NT2/D1 (cell line): ENCODE data around the gene ARHGAP22.

Experiments used
- DNase-seq: peaks from one replicate; pipeline ENCODE4 v3.0.0-alpha.2; 2011; ENCODE audit warnings: low read depth, low spot score
- H3K27me3 ChIP-seq: 2 replicates; pipeline ENCODE4 v1.6.0; 2011; ENCODE audit warnings: mild to moderate bottlenecking; ENCODE audit not compliant: insufficient read length, insufficient read depth
- H3K36me3 ChIP-seq: 2 replicates; pipeline ENCODE4 v1.6.1; 2011; ENCODE audit warnings: mild to moderate bottlenecking, low read length, mixed read lengths; ENCODE audit not compliant: insufficient read depth, insufficient read length
- H3K4me1 ChIP-seq: 2 replicates; pipeline ENCODE4 v1.5.1; 2011; ENCODE audit not compliant: insufficient read depth, insufficient read length
- H3K4me3 ChIP-seq: 2 replicates; pipeline ENCODE4 v1.5.1; 2011; ENCODE audit warnings: low read depth; ENCODE audit not compliant: insufficient read length
- H3K9ac ChIP-seq: 2 replicates; pipeline ENCODE4 v1.6.0; 2011; ENCODE audit warnings: low read depth; ENCODE audit not compliant: insufficient read length
- H3K9me3 ChIP-seq: 2 replicates; pipeline ENCODE4 v1.5.1; 2011; ENCODE audit warnings: mild to moderate bottlenecking, low read length; ENCODE audit not compliant: insufficient read depth
- SUZ12 ChIP-seq: IDR thresholded peaks from 2 replicates; pipeline ENCODE4 v1.6.1; 2011; ENCODE audit not compliant: insufficient read length, insufficient read depth; ENCODE audit errors: extremely low read depth
- YY1 ChIP-seq: IDR thresholded peaks from 2 replicates; pipeline ENCODE4 v1.6.1; 2011; ENCODE audit not compliant: insufficient read length, insufficient read depth
- ZNF274 ChIP-seq: IDR thresholded peaks from 2 replicates; pipeline ENCODE4 v1.6.1; 2011; ENCODE audit warnings: mild to moderate bottlenecking, low read depth, low read length

The ARHGAP22 gene

DNA sequence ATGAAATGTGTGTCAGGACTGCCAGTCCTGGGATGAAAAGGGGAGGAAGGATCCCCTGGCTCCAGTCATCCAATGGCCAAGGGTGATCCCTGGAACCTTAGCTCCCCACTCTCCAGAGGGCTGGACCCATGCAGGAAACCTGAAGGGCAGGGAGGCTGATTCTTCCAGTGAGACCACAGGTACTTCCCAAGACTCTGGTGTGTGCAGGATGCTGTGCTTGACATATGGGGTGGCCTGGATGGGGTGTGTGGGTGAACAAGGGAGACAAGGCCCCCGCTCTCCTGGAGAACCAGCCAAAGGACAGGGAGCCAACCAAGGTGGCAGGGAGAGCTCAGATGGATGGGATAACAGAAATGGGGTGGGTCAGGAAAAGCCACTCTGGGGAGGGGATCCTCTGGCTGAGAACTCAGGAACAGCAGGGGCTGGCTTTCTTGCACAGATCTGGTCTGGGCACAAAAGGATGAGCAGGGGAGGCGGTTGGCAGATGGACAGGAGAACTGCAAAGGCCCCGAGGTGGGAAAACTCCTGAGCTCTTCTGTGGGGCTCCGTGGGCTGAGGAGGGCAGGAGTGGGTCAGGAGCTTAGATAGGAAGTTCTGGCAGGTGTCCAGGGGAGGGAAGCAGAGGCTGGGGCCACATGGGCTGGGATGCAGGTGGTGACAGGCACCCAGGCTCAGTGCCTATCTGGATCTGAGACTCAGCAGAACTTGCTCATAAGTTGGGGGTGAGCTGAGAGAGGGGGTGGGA lies 100.6 kb downstream of the ARHGAP22 start:
- H3K36me3 ChIP-seq: no peaks in the 10 kb centered on the region
- H3K4me3 ChIP-seq: no peak overlapping the region
- no peaks in the 10 kb centered on the region for H3K9me3 ChIP-seq
- DNase-seq: no peak
- peaks cover 2% of the 10 kb centered on the region for H3K4me1 ChIP-seq
- no peaks in the 10 kb centered on the region for H3K27me3 ChIP-seq
- TF ChIP-seq ZNF274 (no peak), YY1 (no peak), SUZ12 (no peak)
- H3K9ac ChIP-seq: no peak overlapping the region

DNA sequence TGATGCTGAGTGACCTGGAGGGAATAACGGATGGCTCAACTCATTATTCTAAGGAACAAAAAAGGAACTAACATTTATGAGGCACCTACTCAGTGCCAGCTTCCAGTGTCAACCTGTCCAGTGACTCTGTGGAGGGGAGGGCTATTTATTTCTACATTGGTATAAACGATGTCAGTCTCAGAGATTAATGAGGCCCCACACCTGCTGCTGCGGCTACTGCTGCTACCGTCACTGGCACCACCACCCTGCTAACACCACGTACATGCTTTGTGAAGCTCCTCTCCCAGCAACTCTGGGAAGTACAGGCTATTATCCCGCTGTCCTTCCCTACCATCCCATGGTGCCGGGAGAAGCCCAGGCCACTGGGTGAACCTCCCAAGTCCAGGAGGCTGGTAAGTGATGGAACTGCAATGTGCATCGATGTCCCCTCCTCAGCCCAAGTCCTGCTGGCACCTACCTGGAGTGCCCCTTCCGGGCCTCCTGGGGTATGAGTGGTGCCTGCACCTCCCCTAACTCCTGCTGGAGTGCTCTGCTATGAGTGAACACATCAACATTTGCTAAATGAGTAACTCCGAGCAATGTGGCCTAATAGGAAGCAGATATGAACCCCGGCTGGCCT lies 101.5 kb downstream of the ARHGAP22 start:
- no peaks in the 10 kb centered on the region for H3K27me3 ChIP-seq

DNA sequence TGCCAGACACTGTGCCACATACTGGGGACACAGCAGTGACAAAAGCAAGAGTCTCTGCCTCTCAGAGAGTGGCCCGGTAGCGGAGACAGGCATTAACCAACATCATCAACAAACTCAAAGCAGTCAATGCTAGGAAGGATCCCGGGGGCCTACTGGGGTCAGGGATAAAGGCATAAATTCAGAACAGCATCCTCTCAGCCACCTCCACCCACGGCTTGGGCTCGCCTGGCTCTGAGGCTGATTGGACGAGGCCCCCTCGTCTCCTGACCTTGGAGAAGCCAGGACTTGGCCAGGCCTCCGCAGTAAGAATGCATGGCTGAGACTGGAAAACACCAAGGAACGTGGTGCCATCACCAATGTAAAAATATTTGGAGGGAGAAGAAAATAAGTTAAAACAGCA lies 102.1 kb downstream of the ARHGAP22 start:
- Histone ChIP-seq H3K4me3 (no peak overlapping the region), H3K9me3 (no peaks in the 10 kb centered on the region), H3K4me1 (peaks cover 2% of the 10 kb centered on the region), H3K9ac (no peak overlapping the region), H3K36me3 (no peaks in the 10 kb centered on the region), H3K27me3 (no peaks in the 10 kb centered on the region)
- no peak for TF ChIP-seq SUZ12
- TF ChIP-seq ZNF274: no peak
- TF ChIP-seq YY1: no peak
- no peak for DNase-seq

More for the DNA sequence above, 101.5 kb downstream of the ARHGAP22 start:
- no peaks in the 10 kb centered on the region for H3K9me3 ChIP-seq
- no peak overlapping the region for H3K9ac ChIP-seq
- no peak for DNase-seq
- no peak for TF ChIP-seq ZNF274
- TF ChIP-seq SUZ12: no peak
- no peak for TF ChIP-seq YY1
- H3K4me3 ChIP-seq: no peak overlapping the region
- no peaks in the 10 kb centered on the region for H3K36me3 ChIP-seq
- H3K4me1 ChIP-seq: peaks cover 2% of the 10 kb centered on the region

DNA sequence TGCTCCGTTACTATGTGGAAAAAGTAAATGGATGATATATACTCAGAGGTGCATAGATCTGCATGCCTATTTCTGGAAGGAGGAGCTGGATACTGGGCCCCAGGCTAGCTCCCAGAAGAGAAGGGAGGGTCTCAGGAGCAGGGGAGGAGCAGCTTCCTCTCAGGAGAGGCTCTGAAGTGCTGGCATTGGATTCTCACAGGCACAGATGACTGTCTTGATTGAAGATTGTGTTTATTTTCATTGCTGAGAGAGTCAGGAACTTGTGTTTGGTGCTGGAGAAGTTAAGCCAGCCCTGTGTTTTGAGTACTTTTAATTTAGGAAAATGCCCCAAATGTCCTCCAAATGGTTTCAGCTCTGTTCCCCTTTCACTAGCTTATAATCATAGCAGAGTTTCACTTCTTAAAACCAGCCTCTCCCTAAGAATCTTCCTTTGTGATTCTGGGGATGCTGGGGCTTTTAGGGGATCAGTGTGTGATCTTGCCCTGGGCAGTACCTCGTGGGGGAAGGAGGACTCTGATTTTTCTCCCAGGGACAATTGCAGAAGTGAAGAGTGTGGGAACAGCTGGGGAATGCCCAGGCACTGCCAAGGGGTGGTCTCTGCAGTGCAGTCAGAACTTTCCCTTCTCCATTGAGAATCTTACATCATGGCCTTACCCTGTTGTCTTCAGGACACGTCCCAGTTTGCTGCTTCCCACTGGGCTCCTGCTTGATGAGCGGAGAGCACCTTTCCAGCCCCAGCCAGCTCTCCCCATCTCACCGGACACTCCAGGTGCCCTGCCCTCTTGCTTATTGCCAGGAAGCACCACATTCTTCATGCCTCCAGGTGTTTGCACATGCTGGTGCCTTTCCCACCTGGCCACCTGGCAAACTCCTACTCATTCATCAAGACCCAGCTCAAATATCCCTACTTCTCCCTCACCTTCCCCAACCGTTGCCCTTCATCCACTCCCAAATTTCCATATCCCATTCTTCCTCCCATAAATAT lies 102.8 kb downstream of the ARHGAP22 start:
- peaks cover 2% of the 10 kb centered on the region for H3K4me1 ChIP-seq
- no peak for DNase-seq
- no peak overlapping the region for H3K9ac ChIP-seq
- TF ChIP-seq ZNF274 (no peak), YY1 (no peak), SUZ12 (no peak)
- no peaks in the 10 kb centered on the region for H3K27me3 ChIP-seq
- H3K4me3 ChIP-seq: no peak overlapping the region
- no peaks in the 10 kb centered on the region for H3K36me3 ChIP-seq
- no peaks in the 10 kb centered on the region for H3K9me3 ChIP-seq

DNA sequence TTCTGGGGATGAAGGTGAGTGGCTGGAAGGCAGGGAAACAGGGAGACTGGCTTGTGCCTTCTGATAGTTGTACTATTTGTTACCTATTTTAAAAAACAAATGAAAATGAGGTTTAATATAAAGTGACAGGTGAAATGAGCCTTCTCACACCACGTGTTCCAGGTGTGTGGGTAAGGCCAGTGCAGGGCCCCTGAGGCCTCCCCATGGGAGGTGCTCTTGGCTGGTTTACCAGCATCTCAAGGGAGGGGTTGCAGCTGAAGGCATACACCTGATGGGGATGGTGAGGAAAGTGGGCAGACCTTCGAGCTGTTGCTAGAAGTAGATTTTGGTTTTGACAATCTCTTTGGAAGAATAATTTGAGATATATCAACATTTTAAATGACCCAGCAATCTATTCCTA lies 103.6 kb downstream of the ARHGAP22 start:
- Histone ChIP-seq H3K9me3 (no peaks in the 10 kb centered on the region), H3K4me1 (peaks cover 2% of the 10 kb centered on the region), H3K36me3 (no peaks in the 10 kb centered on the region), H3K9ac (no peak overlapping the region), H3K4me3 (no peak overlapping the region), H3K27me3 (no peaks in the 10 kb centered on the region)
- no peak for DNase-seq
- TF ChIP-seq YY1: no peak
- TF ChIP-seq SUZ12: no peak
- no peak for TF ChIP-seq ZNF274

DNA sequence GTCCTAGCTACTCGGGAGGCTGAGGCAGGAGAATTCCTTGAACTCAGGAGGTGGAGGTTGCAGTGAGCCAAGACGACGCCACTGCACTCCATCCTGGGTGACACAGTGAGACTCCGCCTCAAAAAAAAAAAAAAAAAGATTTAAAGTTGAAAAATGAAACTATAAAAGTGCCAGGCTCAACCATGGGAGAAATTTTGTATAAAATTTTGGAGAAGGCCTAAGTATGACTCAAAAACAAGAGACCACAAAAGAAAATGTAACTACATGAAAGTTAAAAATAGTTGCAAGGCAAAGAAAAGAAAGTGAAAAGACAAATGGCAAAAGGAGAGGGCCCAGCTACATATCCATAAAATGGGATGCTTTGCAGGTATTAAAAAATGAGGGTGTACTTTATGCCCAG lies 104.1 kb downstream of the ARHGAP22 start:
- Histone ChIP-seq H3K4me1 (peaks cover 2% of the 10 kb centered on the region), H3K9ac (no peak overlapping the region), H3K9me3 (no peaks in the 10 kb centered on the region), H3K36me3 (no peaks in the 10 kb centered on the region), H3K4me3 (no peak overlapping the region), H3K27me3 (no peaks in the 10 kb centered on the region)
- TF ChIP-seq ZNF274: no peak
- TF ChIP-seq YY1: no peak
- TF ChIP-seq SUZ12: no peak
- no peak for DNase-seq
